Brain microvascular endothelial cell (primary cell): Measurements from ENCODE around the gene COL4A6.

Experiments
- DNase-seq: peaks from one replicate; pipeline ENCODE4 v3.0.0-alpha.2; 2020
- H3K27ac ChIP-seq: fragments of 250-450 bp; sonication (Bioruptor Pico); 2 replicates; pipeline ENCODE4 v1.5.1; 2020; ENCODE audit warnings: mild to moderate bottlenecking, moderate library complexity
- H3K27me3 ChIP-seq: fragments of 250-450 bp; sonication (Bioruptor Pico); replicated peaks from 2 replicates; pipeline ENCODE4 v1.5.1; 2020; ENCODE audit warnings: mild to moderate bottlenecking
- H3K36me3 ChIP-seq: fragments of 250-450 bp; sonication (Bioruptor Pico); replicated peaks from 2 replicates; pipeline ENCODE4 v1.5.1; 2020; ENCODE audit warnings: mild to moderate bottlenecking
- H3K4me3 ChIP-seq: 2 replicates; pipeline ENCODE4 v1.5.1; 2011; ENCODE audit warnings: low read depth, mild to moderate bottlenecking, control low read depth, low read length, moderate library complexity
- in situ Hi-C: cut with HindIII; loops from 2 replicates; pipeline ENCODE4 v1.10.0; 2017; ENCODE audit warnings: low sequenced_read_pairs, low pct_ligation_motif_present
- TF ChIP-seq, protein P1 (sequence below): IDR thresholded peaks from 2 replicates; pipeline ENCODE4 v1.5.1; 2011; ENCODE audit warnings: low read depth, mild to moderate bottlenecking, moderate library complexity, low read length, control low read depth, inconsistent platforms; ENCODE audit errors: missing control alignments

COL4A6 gene

DNA sequence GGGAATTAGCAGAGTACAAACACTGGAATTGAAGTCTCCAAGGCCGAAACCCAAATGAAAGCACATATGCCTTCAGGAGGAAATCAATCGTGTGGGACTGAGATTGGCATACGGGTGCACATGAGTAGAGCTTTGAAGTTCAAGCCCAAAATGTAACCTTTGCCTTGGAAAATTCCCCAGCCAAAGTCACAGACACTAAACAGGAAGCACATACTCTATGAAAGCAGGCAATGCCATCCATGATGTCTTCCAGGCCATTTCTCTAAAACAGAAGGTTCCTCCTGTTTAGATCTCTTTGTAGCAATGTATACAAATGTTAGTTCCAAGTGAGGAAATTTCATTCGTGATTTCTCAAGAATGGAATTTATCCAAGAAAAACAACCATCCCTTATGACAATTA is 162.5 kb downstream of the COL4A6 start:
- TF ChIP-seq, protein P1, sequence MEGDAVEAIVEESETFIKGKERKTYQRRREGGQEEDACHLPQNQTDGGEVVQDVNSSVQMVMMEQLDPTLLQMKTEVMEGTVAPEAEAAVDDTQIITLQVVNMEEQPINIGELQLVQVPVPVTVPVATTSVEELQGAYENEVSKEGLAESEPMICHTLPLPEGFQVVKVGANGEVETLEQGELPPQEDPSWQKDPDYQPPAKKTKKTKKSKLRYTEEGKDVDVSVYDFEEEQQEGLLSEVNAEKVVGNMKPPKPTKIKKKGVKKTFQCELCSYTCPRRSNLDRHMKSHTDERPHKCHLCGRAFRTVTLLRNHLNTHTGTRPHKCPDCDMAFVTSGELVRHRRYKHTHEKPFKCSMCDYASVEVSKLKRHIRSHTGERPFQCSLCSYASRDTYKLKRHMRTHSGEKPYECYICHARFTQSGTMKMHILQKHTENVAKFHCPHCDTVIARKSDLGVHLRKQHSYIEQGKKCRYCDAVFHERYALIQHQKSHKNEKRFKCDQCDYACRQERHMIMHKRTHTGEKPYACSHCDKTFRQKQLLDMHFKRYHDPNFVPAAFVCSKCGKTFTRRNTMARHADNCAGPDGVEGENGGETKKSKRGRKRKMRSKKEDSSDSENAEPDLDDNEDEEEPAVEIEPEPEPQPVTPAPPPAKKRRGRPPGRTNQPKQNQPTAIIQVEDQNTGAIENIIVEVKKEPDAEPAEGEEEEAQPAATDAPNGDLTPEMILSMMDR, result no peak
- Histone ChIP-seq H3K27me3 (no peaks in the 10 kb centered on the region), H3K36me3 (no peaks in the 10 kb centered on the region), H3K4me3 (no peak overlapping the region), H3K27ac (no peak overlapping the region)
- in situ Hi-C loops, result no loop called here
- no peak for DNase-seq

DNA sequence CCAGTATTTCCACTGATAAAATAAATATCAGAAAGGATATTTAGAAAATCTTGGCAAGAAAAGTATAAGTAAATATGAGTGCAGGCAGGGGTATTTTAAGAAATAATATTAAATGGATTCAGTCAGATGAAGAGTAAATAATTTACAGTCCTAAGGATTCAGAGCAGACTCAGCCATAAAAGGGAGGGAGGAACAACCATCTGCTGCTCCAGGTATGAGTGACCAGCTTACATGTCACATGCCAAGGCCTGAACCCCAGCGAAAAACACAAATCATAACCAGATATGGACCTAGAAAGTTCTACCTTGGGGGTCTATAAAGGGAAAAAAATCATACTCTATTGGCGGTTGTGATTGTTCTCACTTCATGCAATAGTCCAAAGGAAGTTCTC is 166.8 kb downstream of the COL4A6 start:
- in situ Hi-C loops, result no loop called here
- TF ChIP-seq, protein P1, result no peak
- no peak for DNase-seq
- Histone ChIP-seq H3K4me3 (no peak overlapping the region), H3K27me3 (no peaks in the 10 kb centered on the region), H3K36me3 (no peaks in the 10 kb centered on the region), H3K27ac (no peak overlapping the region)

DNA sequence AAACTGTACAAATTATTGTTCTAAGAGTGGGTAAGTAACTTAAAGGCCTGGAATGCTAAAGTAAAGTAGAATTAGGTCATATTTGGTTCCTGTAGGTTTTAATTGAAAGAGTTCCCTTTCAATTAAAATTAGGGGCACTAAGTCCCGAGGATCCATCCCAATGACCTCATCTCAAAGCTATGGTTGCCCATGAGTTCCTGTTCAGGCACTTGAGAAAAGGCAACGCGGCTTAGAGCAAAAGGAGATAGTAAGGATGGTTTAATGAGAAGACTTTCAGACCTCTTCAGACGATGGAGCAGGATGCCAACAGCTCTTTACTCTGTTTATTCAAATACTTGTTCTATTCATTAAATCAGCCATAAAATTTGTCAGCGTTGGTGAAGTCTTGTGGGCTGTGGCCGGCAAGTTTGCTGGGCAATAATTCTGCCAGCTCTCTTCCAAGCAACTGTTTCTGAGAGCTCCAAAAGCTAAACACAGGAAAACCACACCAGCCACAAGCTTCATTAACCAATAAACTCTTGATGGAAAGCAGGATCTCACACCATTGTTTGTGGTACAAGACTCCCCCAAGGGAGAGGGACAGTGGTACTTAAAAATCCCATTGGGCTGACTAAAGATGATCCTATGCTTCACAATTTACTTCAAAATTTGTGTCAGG is 167.4 kb downstream of the COL4A6 start:
- Histone ChIP-seq H3K27ac (no peak overlapping the region), H3K4me3 (no peak overlapping the region), H3K27me3 (no peaks in the 10 kb centered on the region), H3K36me3 (no peaks in the 10 kb centered on the region)
- in situ Hi-C loops, result no loop called here
- no peak for DNase-seq
- TF ChIP-seq, protein P1, result no peak

DNA sequence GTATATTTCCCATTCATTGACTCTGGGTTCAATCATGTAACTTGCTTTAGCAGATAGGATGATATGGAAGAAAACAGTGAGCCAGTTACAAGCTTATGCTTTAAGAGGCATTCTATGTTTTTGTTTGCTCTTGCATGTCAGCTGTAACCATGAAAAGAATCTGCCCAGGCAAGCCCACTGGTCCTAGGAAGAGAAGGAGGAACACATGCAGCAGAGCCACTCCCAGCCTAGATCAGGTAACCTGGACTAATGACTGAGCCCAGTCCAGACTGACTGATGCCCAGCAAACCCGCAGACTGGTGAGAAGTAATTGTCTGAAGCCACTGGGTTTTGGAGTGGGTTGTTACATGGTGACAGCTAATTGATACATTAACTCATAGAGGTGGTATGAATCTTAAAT is 167.9 kb downstream of the COL4A6 start:
- no peaks in the 10 kb centered on the region for H3K27me3 ChIP-seq
- in situ Hi-C loops, result no loop called here
- no peak for DNase-seq
- no peaks in the 10 kb centered on the region for H3K36me3 ChIP-seq
- no peak overlapping the region for H3K27ac ChIP-seq
- H3K4me3 ChIP-seq, result no peak overlapping the region
- TF ChIP-seq, protein P1, result no peak

DNA sequence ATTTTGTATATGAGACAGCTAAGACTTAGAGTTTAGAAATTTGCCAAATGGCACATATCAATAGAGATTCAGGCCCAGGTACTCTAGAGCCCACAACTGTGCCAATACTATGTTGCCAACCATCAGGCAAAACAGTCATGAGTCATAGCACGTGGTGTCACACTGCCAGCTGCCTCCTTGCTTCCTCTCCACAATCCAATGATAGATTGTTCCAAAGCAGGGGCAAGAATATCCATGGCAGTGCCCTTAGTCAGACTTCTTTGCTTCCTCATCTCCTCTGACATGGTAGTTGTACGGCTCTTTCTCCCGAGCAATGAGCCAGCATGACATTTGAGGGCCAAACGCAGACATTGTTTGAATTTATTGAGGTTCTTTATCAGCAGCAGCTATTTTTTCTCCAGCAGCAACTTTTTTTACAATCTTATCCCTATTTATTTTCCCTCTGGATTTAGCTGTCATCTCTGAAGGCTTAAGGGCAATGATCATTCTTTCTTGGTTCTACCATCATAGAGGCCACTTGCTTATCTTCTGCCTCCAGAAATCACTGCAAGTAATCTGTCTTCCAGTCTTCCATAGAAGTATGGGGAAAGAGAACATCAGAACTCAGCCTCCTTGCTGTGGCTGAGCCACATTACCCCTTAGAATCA is 169.7 kb downstream of the COL4A6 start:
- Histone ChIP-seq H3K27me3 (no peaks in the 10 kb centered on the region), H3K27ac (no peak overlapping the region), H3K36me3 (no peaks in the 10 kb centered on the region), H3K4me3 (no peak overlapping the region)
- in situ Hi-C loops, result no loop called here
- TF ChIP-seq, protein P1, result no peak
- DNase-seq, result no peak

DNA sequence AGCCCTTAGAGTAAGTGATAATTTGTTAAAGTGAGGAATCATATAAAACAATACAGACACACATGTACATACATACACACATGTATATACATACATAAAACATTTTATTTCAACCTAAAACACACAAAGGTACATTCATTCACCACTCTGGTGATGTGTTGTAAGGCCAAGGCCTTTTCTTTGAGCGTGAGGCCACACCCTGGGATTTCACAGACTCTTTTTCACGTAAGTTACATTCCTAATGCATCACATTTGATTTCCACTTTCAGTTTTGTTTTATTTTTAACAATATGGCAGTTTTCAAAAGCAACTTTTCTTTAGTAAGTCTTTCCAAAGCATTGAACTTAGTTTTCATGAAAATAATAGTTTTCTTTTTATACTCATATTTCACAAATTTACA is 170.7 kb downstream of the COL4A6 start:
- in situ Hi-C loops, result no loop called here
- TF ChIP-seq, protein P1, result no peak
- no peak overlapping the region for H3K27ac ChIP-seq
- no peak overlapping the region for H3K4me3 ChIP-seq
- no peaks in the 10 kb centered on the region for H3K36me3 ChIP-seq
- no peaks in the 10 kb centered on the region for H3K27me3 ChIP-seq
- no peak for DNase-seq
